Measurements from ENCODE around the gene PLGRKT. TPM values are rescaled to one million over a fixed set of nuclear protein-coding genes. Genes with fewer than 3 reads are reported as not detected.
"Not testable (repeated sequence)": the region's sequence is repeated elsewhere in the genome, so short reads cannot be mapped to it uniquely, and the experiment has no call there.

The PLGRKT gene
- total RNA-seq, 5 donors from 2014 or later (not counting 1 experiment from before 2014, with no cell fraction given): 15.4 to 21.3 (median 19.3) TPM

DNA sequence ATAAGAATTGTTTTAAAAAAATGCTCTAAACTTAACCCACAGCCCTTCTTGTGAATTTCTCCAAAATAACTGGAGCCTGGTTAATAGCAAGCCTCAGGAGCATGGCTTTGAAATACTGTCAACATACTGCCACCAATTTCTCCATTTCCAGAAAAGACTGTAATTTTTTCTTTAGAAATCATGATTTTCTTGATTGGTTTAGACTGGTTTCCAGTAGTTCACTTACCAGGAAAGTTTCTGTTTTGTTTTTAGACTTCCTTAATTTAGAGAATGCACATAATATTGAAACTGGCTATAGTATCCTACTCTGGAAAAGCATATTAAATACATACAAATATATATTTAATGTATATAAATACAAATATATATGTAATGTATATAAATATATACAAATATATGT is 8.2 kb upstream of the PLGRKT start:
- Mint-ChIP-seq H3K27me3 (no peaks in the 10 kb centered on the region), H3K9me3 (no peaks in the 10 kb centered on the region), H3K27ac (no peak overlapping the region), H3K4me3 (no peak overlapping the region), H3K36me3 (no peaks in the 10 kb centered on the region), H3K4me1 (peaks cover 30 to 42% (median 34%) of the 10 kb centered on the region in 3 donors)
- Histone ChIP-seq H3K4me3 (ENCODE audit: control insufficient read depth in 1 of 2, extremely low read depth in 1 of 2, low read length in 1 of 2) (no peak overlapping the region), H3K27me3 (replicated peaks in 1 of 2; ENCODE audit: control insufficient read depth in 2 of 2, extremely low read depth in 1 of 2, insufficient read depth in 2 of 2, low read length in 1 of 2) (no peaks in the 10 kb centered on the region), H3K9me3 (no peaks in the 10 kb centered on the region), H3K4me1 (ENCODE audit: control insufficient read depth in 1 of 2, extremely low read depth in 1 of 2, insufficient read depth in 2 of 2, low read length in 2 of 2) (peaks cover 4 to 10% of the 10 kb centered on the region in 2 experiments), H3K27ac (ENCODE audit: low read length) (no peak overlapping the region), H3K36me3 (ENCODE audit: control insufficient read depth in 2 of 2, extremely low read depth in 1 of 2, insufficient read depth in 1 of 2, low read length in 1 of 2) (no peaks in the 10 kb centered on the region)
- ChIA-PET POLR2A (no interaction called here), CTCF (interaction anchor here in 1 of 2 donors (0.7 kb wide), 1 partner anchor 35 kb away, joined by 3 read pairs; no protein-coding TSS in a partner anchor)
- ATAC-seq (replicated peaks in 1 of 4) (no peak), DNase-seq (no peak)

DNA sequence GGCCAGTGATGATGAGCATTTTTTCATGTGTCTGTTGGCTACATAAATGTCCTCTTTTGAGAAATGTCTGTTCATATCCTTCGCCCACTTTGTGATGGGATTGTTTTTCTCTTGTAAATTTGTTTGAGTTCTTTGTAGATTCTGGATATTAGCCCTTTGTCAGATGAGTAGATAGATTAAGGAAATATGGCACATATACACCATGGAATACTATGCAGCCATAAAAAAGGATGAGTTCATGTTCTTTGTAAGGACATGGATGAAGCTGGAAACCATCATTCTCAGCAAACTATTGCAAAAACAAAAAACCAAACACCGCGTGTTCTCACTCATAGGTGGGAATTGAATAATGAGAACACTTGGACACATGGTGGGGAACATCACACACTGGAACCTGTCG is 7.4 kb upstream of the PLGRKT start:
- H3K4me3 Mint-ChIP-seq; H3K27ac ChIP-seq (ENCODE audit: low read length); H3K4me3 ChIP-seq (ENCODE audit: control insufficient read depth in 1 of 2, extremely low read depth in 1 of 2, low read length in 1 of 2); ATAC-seq (replicated peaks in 1 of 4); H3K27ac Mint-ChIP-seq; H3K4me1 ChIP-seq (ENCODE audit: control insufficient read depth in 1 of 2, extremely low read depth in 1 of 2, insufficient read depth in 2 of 2, low read length in 2 of 2); H3K9me3 ChIP-seq; H3K36me3 ChIP-seq (ENCODE audit: control insufficient read depth in 2 of 2, extremely low read depth in 1 of 2, insufficient read depth in 1 of 2, low read length in 1 of 2); DNase-seq; H3K27me3 ChIP-seq (replicated peaks in 1 of 2; ENCODE audit: control insufficient read depth in 2 of 2, extremely low read depth in 1 of 2, insufficient read depth in 2 of 2, low read length in 1 of 2); H3K27me3 Mint-ChIP-seq; H3K9me3 Mint-ChIP-seq; H3K36me3 Mint-ChIP-seq; POLR2A ChIA-PET; CTCF ChIA-PET: not testable (repeated sequence)
- no CpG with 5 or more reads among the region's 4 CpGs for WGBS (ENCODE audit: insufficient coverage)
- peaks cover 22 to 40% (median 34%) of the 10 kb centered on the region in 3 donors for H3K4me1 Mint-ChIP-seq

DNA sequence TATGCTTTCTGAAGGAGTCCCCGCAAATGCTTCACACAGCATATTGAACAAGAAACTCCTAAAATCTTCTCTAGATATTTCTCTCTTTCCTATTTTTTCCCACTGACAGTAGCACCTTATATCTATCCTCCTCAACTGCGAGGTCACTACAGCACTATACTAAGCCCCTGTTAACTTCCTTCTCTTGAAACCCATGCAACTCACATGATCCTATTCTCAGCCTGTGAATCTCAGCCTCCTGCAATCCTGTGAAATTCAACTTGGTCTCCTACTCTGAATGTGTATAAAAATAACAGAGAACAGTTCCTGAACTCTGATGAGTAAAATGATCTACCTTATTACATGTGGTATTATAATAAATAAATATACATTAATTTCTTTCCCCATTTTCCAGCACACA is 6.1 kb upstream of the PLGRKT start:
- ATAC-seq (replicated peaks in 1 of 4) (no peak), DNase-seq (no peak)
- Histone ChIP-seq H3K9me3 (no peaks in the 10 kb centered on the region), H3K4me3 (ENCODE audit: control insufficient read depth in 1 of 2, extremely low read depth in 1 of 2, low read length in 1 of 2) (no peak overlapping the region), H3K4me1 (ENCODE audit: control insufficient read depth in 1 of 2, extremely low read depth in 1 of 2, insufficient read depth in 2 of 2, low read length in 2 of 2) (peaks cover 0 to 3% of the 10 kb centered on the region in 2 experiments), H3K27me3 (replicated peaks in 1 of 2; ENCODE audit: control insufficient read depth in 2 of 2, extremely low read depth in 1 of 2, insufficient read depth in 2 of 2, low read length in 1 of 2) (no peaks in the 10 kb centered on the region), H3K36me3 (ENCODE audit: control insufficient read depth in 2 of 2, extremely low read depth in 1 of 2, insufficient read depth in 1 of 2, low read length in 1 of 2) (no peaks in the 10 kb centered on the region), H3K27ac (ENCODE audit: low read length) (no peak overlapping the region)
- peaks cover 13 to 33% (median 29%) of the 10 kb centered on the region in 3 donors for H3K4me1 Mint-ChIP-seq
- no peaks in the 10 kb centered on the region for H3K9me3 Mint-ChIP-seq
- H3K36me3 Mint-ChIP-seq: no peaks in the 10 kb centered on the region
- POLR2A ChIA-PET: no interaction called here
- CTCF ChIA-PET: interaction anchor here (0.6 to 1.8 kb wide), 7 partner anchors 8 to 157 kb away, joined by 3 to 8 read pairs (median 4); no protein-coding TSS in a partner anchor
- no peak overlapping the region for H3K27ac Mint-ChIP-seq
- H3K4me3 Mint-ChIP-seq: no peak overlapping the region
- H3K27me3 Mint-ChIP-seq: no peaks in the 10 kb centered on the region
- 92% methylated on average over 2 of the region's 2 CpGs for WGBS (ENCODE audit: insufficient coverage)

DNA sequence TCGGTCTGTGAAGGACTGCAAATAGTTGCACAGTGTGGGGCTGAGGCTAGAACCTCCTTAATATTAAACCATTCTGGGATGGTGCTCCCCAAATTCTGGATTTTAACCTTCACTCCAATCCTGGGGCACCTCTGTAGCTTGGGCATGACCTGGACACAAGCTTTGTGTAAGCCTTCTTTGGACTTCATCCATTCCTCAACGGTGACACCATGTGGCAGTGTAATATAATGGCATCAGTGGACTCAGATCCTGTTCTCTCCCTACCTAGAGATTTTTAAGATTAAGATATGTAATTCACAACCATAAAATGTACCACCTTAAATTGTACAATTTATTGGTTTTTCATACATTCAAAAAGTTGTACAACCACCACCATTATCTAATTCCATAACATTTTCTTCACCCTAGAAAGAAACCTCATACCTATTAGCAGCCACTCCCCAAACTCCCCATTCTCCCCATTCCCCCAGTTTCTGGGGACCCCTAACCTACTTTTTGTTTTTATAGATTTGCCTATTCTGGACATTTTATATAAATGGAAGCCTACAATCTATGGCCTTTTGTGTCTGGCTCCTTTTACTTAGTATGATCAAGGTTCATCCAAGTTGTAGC is 4.8 kb upstream of the PLGRKT start:
- Mint-ChIP-seq H3K4me1 (peaks cover 25 to 32% (median 29%) of the 10 kb centered on the region in 3 donors), H3K36me3 (no peaks in the 10 kb centered on the region), H3K27ac (no peak overlapping the region), H3K9me3 (no peaks in the 10 kb centered on the region), H3K4me3 (no peak overlapping the region), H3K27me3 (no peaks in the 10 kb centered on the region)
- Histone ChIP-seq H3K4me1 (ENCODE audit: control insufficient read depth in 1 of 2, extremely low read depth in 1 of 2, insufficient read depth in 2 of 2, low read length in 2 of 2) (peaks cover 5 to 14% of the 10 kb centered on the region in 2 experiments), H3K4me3 (ENCODE audit: control insufficient read depth in 1 of 2, extremely low read depth in 1 of 2, low read length in 1 of 2) (no peak overlapping the region), H3K9me3 (no peaks in the 10 kb centered on the region), H3K36me3 (ENCODE audit: control insufficient read depth in 2 of 2, extremely low read depth in 1 of 2, insufficient read depth in 1 of 2, low read length in 1 of 2) (no peaks in the 10 kb centered on the region), H3K27ac (ENCODE audit: low read length) (no peak overlapping the region), H3K27me3 (replicated peaks in 1 of 2; ENCODE audit: control insufficient read depth in 2 of 2, extremely low read depth in 1 of 2, insufficient read depth in 2 of 2, low read length in 1 of 2) (no peaks in the 10 kb centered on the region)
- ChIA-PET POLR2A (no interaction called here), CTCF (interaction anchor here (0.6 to 2.2 kb wide), 9 partner anchors 8 to 682 kb away, joined by 3 to 8 read pairs (median 4); no protein-coding TSS in a partner anchor)
- no peak for ATAC-seq (replicated peaks in 1 of 4)
- WGBS (ENCODE audit: insufficient coverage): no CpG with 5 or more reads among the region's 2 CpGs
- peak in 4 of 35 experiments; percentile 8 to 66 (median 16) for DNase-seq

DNA sequence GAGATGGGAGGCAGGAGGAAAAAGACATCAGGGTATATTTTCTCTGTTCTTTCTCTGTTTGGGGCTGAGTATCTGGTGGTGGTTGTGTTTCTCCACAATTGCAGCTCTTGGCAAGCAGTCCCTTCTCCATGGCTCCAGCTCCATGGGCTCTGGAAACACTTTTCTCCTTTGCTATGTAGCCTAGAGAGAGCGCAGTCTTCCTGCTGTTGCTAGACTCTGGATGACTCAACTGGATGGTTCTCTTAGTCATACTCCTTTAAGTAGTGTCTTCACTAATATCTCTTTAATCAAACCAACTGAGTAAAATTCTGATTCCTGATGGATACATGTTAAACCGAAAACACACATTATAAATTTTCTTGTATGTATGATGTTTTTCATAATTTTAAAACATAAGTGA is 3.3 kb upstream of the PLGRKT start:
- WGBS (ENCODE audit: insufficient coverage): no CpG with 5 or more reads among the region's 2 CpGs
- Mint-ChIP-seq H3K36me3 (peaks cover 5% of the 10 kb centered on the region), H3K27ac (no peak overlapping the region), H3K4me1 (peaks cover 28 to 32% (median 29%) of the 10 kb centered on the region in 3 donors), H3K9me3 (no peaks in the 10 kb centered on the region), H3K4me3 (no peak overlapping the region), H3K27me3 (no peaks in the 10 kb centered on the region)
- Histone ChIP-seq H3K36me3 (ENCODE audit: control insufficient read depth in 2 of 2, extremely low read depth in 1 of 2, insufficient read depth in 1 of 2, low read length in 1 of 2) (peaks cover 0 to under 1% of the 10 kb centered on the region in 2 donors), H3K27ac (ENCODE audit: low read length) (no peak overlapping the region), H3K4me3 (ENCODE audit: control insufficient read depth in 1 of 2, extremely low read depth in 1 of 2, low read length in 1 of 2) (no peak overlapping the region), H3K4me1 (ENCODE audit: control insufficient read depth in 1 of 2, extremely low read depth in 1 of 2, insufficient read depth in 2 of 2, low read length in 2 of 2) (peaks cover 15 to 19% of the 10 kb centered on the region in 2 experiments), H3K27me3 (replicated peaks in 1 of 2; ENCODE audit: control insufficient read depth in 2 of 2, extremely low read depth in 1 of 2, insufficient read depth in 2 of 2, low read length in 1 of 2) (no peaks in the 10 kb centered on the region), H3K9me3 (no peaks in the 10 kb centered on the region)
- ATAC-seq (replicated peaks in 1 of 4): no peak
- ChIA-PET CTCF (interaction anchor here (0.6 to 5.9 kb wide), 4 partner anchors 9 to 836 kb away, joined by 3 to 47 read pairs (median 9); partner anchors contain the start of gene CD274 (in 2 of the 2)), POLR2A (interaction anchor here in 1 of 2 donors (1.2 kb wide), 1 partner anchor 9 kb away, joined by 4 read pairs; the partner anchor contains the start of gene CD274)
- DNase-seq: no peak

DNA sequence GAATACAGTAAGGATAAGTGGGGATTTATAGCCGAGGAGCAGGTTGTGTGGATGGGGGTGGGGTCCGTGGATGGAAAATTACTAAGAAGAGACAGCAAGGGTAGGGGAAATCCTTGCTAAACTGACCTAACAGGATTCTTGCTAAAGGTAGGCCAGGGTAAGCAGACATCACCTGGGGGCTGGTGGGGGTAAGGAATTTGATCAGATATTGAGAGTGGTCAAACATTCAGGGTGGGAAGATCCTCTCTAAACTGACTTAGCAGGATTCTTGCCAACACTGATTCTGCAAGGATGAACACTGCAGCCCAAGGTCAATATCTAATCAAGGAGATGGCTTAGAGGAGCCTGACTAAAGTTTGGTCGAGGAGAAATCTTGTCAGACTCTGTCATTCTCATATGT is 2.7 kb upstream of the PLGRKT start:
- no peaks in the 10 kb centered on the region for H3K9me3 Mint-ChIP-seq

More for the DNA sequence above, 2.7 kb upstream of the PLGRKT start:
- H3K4me3 ChIP-seq (ENCODE audit: control insufficient read depth in 1 of 2, extremely low read depth in 1 of 2, low read length in 1 of 2): no peak overlapping the region
- no peak overlapping the region for H3K4me3 Mint-ChIP-seq
- POLR2A ChIA-PET: interaction anchor here in 1 of 2 donors (1.2 kb wide), 1 partner anchor 10 kb away, joined by 4 read pairs; the partner anchor contains the start of gene CD274
- H3K27ac Mint-ChIP-seq: peak overlapping the region in 1 of 2 donors; percentile 14
- H3K4me1 ChIP-seq (ENCODE audit: control insufficient read depth in 1 of 2, extremely low read depth in 1 of 2, insufficient read depth in 2 of 2, low read length in 2 of 2): peaks cover 15 to 22% of the 10 kb centered on the region in 2 experiments
- H3K27ac ChIP-seq (ENCODE audit: low read length): no peak overlapping the region
- H3K27me3 ChIP-seq (replicated peaks in 1 of 2; ENCODE audit: control insufficient read depth in 2 of 2, extremely low read depth in 1 of 2, insufficient read depth in 2 of 2, low read length in 1 of 2): no peaks in the 10 kb centered on the region
- peaks cover 8% of the 10 kb centered on the region for H3K36me3 Mint-ChIP-seq
- DNase-seq (no peak), ATAC-seq (replicated peaks in 1 of 4) (no peak)
- H3K9me3 ChIP-seq: no peaks in the 10 kb centered on the region
- no peaks in the 10 kb centered on the region for H3K27me3 Mint-ChIP-seq
- 86% methylated on average over 3 of the region's 3 CpGs for WGBS (ENCODE audit: insufficient coverage)
- CTCF ChIA-PET: interaction anchor here (0.6 to 5.9 kb wide), 5 partner anchors 9 to 254 kb away, joined by 3 to 47 read pairs (median 3); partner anchors contain the start of gene CD274 (in 2 of the 2)
- peaks cover 28 to 35% (median 35%) of the 10 kb centered on the region in 3 donors for H3K4me1 Mint-ChIP-seq
- peaks cover 0 to 6% of the 10 kb centered on the region in 2 donors for H3K36me3 ChIP-seq (ENCODE audit: control insufficient read depth in 2 of 2, extremely low read depth in 1 of 2, insufficient read depth in 1 of 2, low read length in 1 of 2)

Data from T-cell (primary cell).